GM23248 (cell line): Measurements from ENCODE around the gene C2orf15. TPM values are rescaled to one million over a fixed set of nuclear protein-coding genes. Genes with fewer than 3 reads are reported as not detected.
"Not testable (repeated sequence)": the region's sequence is repeated elsewhere in the genome, so short reads cannot be mapped to it uniquely, and the experiment has no call there.

Experiments used
- DNase-seq: peaks from one replicate; pipeline ENCODE4 v3.0.0-alpha.2; 2015
- H2AFZ ChIP-seq: fragments of 200-600 bp; sonication (generic); 2 replicates; pipeline ENCODE4 v1.6.1; 2016; ENCODE audit warnings: antibody characterized with exemption
- H3F3A ChIP-seq: fragments of 200-600 bp; sonication (generic); 2 replicates; pipeline ENCODE4 v1.6.1; 2016; ENCODE audit warnings: mild to moderate bottlenecking, antibody characterized with exemption, mixed run types; ENCODE audit not compliant: insufficient read depth
- H3K27ac ChIP-seq: fragments of 200-600 bp; sonication (generic); 2 replicates; pipeline ENCODE4 v1.5.1; 2016; ENCODE audit warnings: mild to moderate bottlenecking
- H3K27me3 ChIP-seq: fragments of 200-600 bp; sonication (generic); replicated peaks from 2 replicates; pipeline ENCODE4 v1.6.1; 2016; ENCODE audit warnings: mild to moderate bottlenecking; ENCODE audit not compliant: insufficient read depth
- H3K36me3 ChIP-seq: fragments of 200-600 bp; sonication (generic); 2 replicates; pipeline ENCODE4 v1.6.1; 2016; ENCODE audit warnings: low read depth, mild to moderate bottlenecking
- H3K4me1 ChIP-seq: fragments of 200-600 bp; sonication (generic); 2 replicates; pipeline ENCODE4 v1.6.1; 2016; ENCODE audit warnings: mild to moderate bottlenecking; ENCODE audit not compliant: insufficient read depth
- H3K4me2 ChIP-seq: fragments of 200-600 bp; sonication (generic); one replicate; pipeline ENCODE4 v1.6.1; 2016; ENCODE audit warnings: mild to moderate bottlenecking; ENCODE audit not compliant: unreplicated experiment
- H3K4me3 ChIP-seq: fragments of 200-600 bp; sonication (generic); 2 replicates; pipeline ENCODE4 v1.5.1; 2016; ENCODE audit warnings: mild to moderate bottlenecking
- H3K79me2 ChIP-seq: fragments of 200-600 bp; sonication (generic); 2 replicates; pipeline ENCODE4 v1.6.1; 2016; ENCODE audit warnings: mild to moderate bottlenecking; ENCODE audit not compliant: insufficient read depth
- H3K9ac ChIP-seq: fragments of 200-600 bp; sonication (generic); 2 replicates; pipeline ENCODE4 v1.6.1; 2016; ENCODE audit warnings: mild to moderate bottlenecking
- H3K9me2 ChIP-seq: fragments of 200-600 bp; sonication (generic); 2 replicates; pipeline ENCODE4 v1.6.1; 2016; ENCODE audit warnings: mixed run types, mild to moderate bottlenecking, moderate library complexity; ENCODE audit not compliant: insufficient read depth
- H3K9me3 ChIP-seq: fragments of 200-600 bp; sonication (generic); one replicate; pipeline ENCODE4 v1.6.1; 2017; ENCODE audit warnings: low read depth
- H4K20me1 ChIP-seq: fragments of 200-600 bp; sonication (generic); 2 replicates; pipeline ENCODE4 v1.6.0; 2016; ENCODE audit not compliant: insufficient read depth
- EZH2 ChIP-seq: fragments of 200-600 bp; sonication (generic); IDR thresholded peaks from 2 replicates; pipeline ENCODE4 v1.6.1; 2018; ENCODE audit warnings: antibody characterized with exemption, mild to moderate bottlenecking; ENCODE audit not compliant: insufficient read depth, poor library complexity, severe bottlenecking
- EZH2phosphoT487 ChIP-seq: fragments of 200-600 bp; sonication (generic); IDR thresholded peaks from 2 replicates; pipeline ENCODE4 v1.6.1; 2018; ENCODE audit warnings: antibody characterized with exemption, moderate library complexity, mild to moderate bottlenecking, low read depth; ENCODE audit not compliant: insufficient read depth
- WGBS, 2 experiments: methylation state at CpG; one replicate each; pipeline ENCODE4 v1.1.6; 2015 to 2017; ENCODE audit warnings: low lambda C conversion rate in 2 of 2, low coverage in 1 of 2; ENCODE audit errors: missing lambda C conversion rate in 2 of 2; 5-methylcytosine and 5-hydroxymethylcytosine counted together
- in situ Hi-C: fragments of 300-500 bp; cut with MboI; formaldehyde crosslinking; loops from 2 replicates; pipeline ENCODE4 v1.15.0; 2020
- polyA plus RNA-seq: library from polyadenylated mRNA; unstranded; fragments of >200 nt; fragmentation: Nextera tagmentation; extraction: Ambion mirVana; gene quantifications from 2 replicates; pipeline ENCODE4 v1.2.1, GENCODE V29; 2016
- total RNA-seq: library from RNA; depleted of rRNA; stranded (reverse); fragments of >200 nt; shearing (Covaris generic); gene quantifications from 2 replicates; pipeline ENCODE4 v1.2.3, GENCODE V29; 2014

Gene C2orf15
- total and polyA plus RNA-seq, 2 experiments from 2014 or later = not detected

DNA sequence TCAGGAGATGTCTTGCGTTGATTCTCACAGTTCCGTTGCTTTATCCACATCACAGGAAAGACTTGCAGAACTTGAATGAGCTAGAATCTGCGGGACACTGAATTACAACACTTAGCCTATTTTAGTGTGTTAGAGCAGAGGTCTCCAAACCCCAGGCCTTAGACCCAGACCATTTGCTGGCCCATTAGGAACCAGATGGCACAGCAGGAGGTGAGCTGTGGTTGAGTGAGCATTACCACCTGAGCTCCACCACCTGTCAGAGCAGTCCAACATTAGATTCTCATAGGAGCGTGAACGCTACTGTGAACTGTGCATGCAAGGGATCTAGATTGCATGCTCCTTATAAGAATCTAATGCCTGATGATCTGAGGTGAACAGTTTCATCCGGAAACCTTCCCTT is 43.3 kb downstream of the C2orf15 start:
- H2AFZ ChIP-seq = no peak overlapping the region
- no peak overlapping the region for H3K4me3 ChIP-seq
- no peak overlapping the region for H3K27ac ChIP-seq
- H3K9me3 ChIP-seq = no peaks in the 10 kb centered on the region
- DNase-seq = no peak
- H3K79me2 ChIP-seq = peaks cover 97% of the 10 kb centered on the region
- H3K4me2 ChIP-seq = no peak overlapping the region
- no peaks in the 10 kb centered on the region for H3F3A ChIP-seq
- in situ Hi-C loops = no loop called here
- TF ChIP-seq EZH2 = no peak
- no peak for TF ChIP-seq EZH2phosphoT487
- 0 out of 2 replicates have a peak, but pooled peaks cover 15% of the 10 kb centered on the region for H3K36me3 ChIP-seq
- 64 to 73% methylated on average over 6 of the region's 6 CpGs for WGBS, 2 experiments
- no peaks in the 10 kb centered on the region for H3K9me2 ChIP-seq
- no peak overlapping the region for H3K9ac ChIP-seq
- H3K27me3 ChIP-seq = no peaks in the 10 kb centered on the region
- no peaks in the 10 kb centered on the region for H4K20me1 ChIP-seq
- peaks cover 13% of the 10 kb centered on the region for H3K4me1 ChIP-seq

DNA sequence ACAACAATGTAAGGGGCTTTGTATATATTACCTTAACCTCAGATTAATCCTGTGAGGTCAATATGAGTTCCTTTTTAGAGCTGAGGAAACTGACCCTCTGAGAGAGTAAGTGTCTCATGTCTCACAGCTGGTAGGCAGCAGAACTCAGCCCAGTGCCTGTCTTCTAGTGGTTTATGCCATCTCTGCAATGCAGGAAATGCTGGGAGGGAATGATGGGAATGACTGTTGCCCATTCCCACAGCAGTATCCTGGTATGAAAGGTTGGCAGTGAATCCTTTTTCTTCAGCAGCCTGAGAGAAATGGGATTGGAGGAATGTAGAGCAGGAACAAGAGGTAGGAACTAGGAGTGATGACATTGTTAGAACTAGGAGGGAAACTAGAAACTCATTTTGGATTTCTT is 45.5 kb downstream of the C2orf15 start:
- Histone ChIP-seq H3F3A (no peaks in the 10 kb centered on the region), H3K27ac (no peak overlapping the region), H3K27me3 (no peaks in the 10 kb centered on the region), H3K9me3 (no peaks in the 10 kb centered on the region), H3K4me2 (no peak overlapping the region), H3K9me2 (no peaks in the 10 kb centered on the region), H4K20me1 (no peaks in the 10 kb centered on the region), H3K4me3 (no peak overlapping the region), H3K4me1 (peaks cover 4% of the 10 kb centered on the region), H3K79me2 (peaks cover 98% of the 10 kb centered on the region), H3K36me3 (peaks cover 16% of the 10 kb centered on the region; the same call in 1 of the 2 replicates), H2AFZ (no peak overlapping the region), H3K9ac (no peak overlapping the region)
- in situ Hi-C loops = no loop called here
- no peak for TF ChIP-seq EZH2
- no peak for TF ChIP-seq EZH2phosphoT487
- no peak for DNase-seq

DNA sequence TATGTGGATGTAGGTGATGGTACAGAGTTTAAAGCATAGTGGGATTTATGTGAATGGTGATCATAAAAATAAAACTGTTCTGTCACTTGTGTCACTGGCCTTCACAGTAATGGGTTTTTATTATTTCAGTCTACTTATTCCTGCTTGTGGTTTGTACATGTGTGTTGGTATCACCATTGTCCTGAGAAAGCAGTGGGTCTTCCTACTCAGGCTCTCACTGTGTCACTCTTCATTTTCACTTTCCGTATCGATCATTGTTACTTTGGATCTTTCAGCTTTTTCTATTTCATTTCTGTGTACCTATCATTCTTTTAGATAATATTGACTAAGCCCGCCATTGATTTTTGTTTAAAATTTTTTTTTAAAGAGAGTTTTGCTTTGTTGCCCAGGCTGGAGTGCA is 46.9 kb downstream of the C2orf15 start:
- TF ChIP-seq EZH2phosphoT487 = no peak
- Histone ChIP-seq H3K4me3 (no peak overlapping the region), H3K9me2 (no peaks in the 10 kb centered on the region), H3F3A (no peaks in the 10 kb centered on the region), H3K27ac (no peak overlapping the region), H3K9ac (no peak overlapping the region), H3K27me3 (no peaks in the 10 kb centered on the region), H3K9me3 (no peaks in the 10 kb centered on the region), H4K20me1 (no peaks in the 10 kb centered on the region), H3K79me2 (peaks cover 88% of the 10 kb centered on the region), H3K4me1 (no peaks in the 10 kb centered on the region), H3K36me3 (peaks cover 30% of the 10 kb centered on the region), H2AFZ (no peak overlapping the region), H3K4me2 (no peak overlapping the region)
- WGBS, 2 experiments = 98% methylated on average over 3 of the region's 3 CpGs
- no peak for DNase-seq
- in situ Hi-C loops = no loop called here

DNA sequence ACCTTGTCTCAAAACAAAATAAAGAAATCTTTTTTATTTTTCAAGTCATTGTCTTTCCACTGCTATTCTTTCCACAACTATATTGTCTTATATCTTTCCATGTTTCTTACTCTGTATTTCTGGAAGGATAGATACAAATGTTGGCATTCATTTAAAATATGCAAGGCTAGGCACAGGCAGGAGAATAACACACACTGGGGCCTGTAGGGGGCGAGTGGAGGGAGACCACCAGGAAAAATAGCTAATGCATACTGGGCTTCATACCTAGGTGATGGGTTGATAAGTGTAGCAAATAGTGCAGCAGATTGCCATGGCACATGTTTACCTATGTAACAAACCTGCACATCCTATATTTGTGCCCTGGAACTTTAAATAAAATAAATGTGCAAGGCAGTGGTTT is 49.0 kb downstream of the C2orf15 start:
- Histone ChIP-seq H2AFZ (no peak overlapping the region), H3K27ac (no peak overlapping the region), H4K20me1 (no peaks in the 10 kb centered on the region), H3K27me3 (no peaks in the 10 kb centered on the region), H3K4me2 (no peak overlapping the region), H3F3A (no peaks in the 10 kb centered on the region), H3K4me1 (no peaks in the 10 kb centered on the region), H3K9ac (no peak overlapping the region), H3K9me2 (no peaks in the 10 kb centered on the region), H3K4me3 (no peak overlapping the region), H3K36me3 (peaks cover 35% of the 10 kb centered on the region), H3K9me3 (no peaks in the 10 kb centered on the region), H3K79me2 (peaks cover 70% of the 10 kb centered on the region)
- 53 to 79% methylated on average over 1 of the region's 1 CpG for WGBS, 2 experiments
- TF ChIP-seq EZH2 = no peak
- TF ChIP-seq EZH2phosphoT487 = no peak
- in situ Hi-C loops = no loop called here
- no peak for DNase-seq

DNA sequence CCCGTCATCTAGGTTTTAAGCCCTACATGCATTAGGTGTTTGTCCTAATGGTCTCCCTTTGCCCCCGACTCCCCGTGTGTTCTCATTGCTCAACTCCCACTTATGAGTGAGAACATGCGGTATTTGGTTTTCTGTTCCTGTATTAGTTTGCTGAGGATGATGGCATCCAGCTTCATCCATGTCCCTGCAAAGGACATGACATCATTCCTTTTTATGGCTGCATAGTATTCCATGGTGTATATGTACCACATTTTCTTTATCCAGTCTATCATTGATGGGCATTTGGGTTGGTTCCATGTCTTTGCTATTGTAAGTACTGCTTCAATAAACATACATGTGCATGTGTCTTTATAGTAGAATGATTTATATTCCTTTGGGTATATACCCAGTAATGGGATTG is 50.9 kb downstream of the C2orf15 start:
- H3K9ac ChIP-seq, in situ Hi-C loops, DNase-seq, H2AFZ ChIP-seq, H3K4me3 ChIP-seq, H3K4me1 ChIP-seq, H3K4me2 ChIP-seq, H3F3A ChIP-seq, H3K27ac ChIP-seq, H4K20me1 ChIP-seq, H3K27me3 ChIP-seq, H3K9me2 ChIP-seq, H3K9me3 ChIP-seq: not testable (repeated sequence)
- WGBS, 2 experiments = 97 to 99% methylated on average over 4 of the region's 4 CpGs
- Histone ChIP-seq H3K36me3 (peaks cover 51% of the 10 kb centered on the region), H3K79me2 (peaks cover 52% of the 10 kb centered on the region)
